Stimulated activated CD8-positive, alpha-beta memory T cell treated with anti-CD3 and anti-CD28 coated beads, Interleukin-7, amount 100 ng/mL, for 4 hours (primary cell): ENCODE measurements around the gene EIF4A2.
"Not testable (repeated sequence)": the region's sequence is repeated elsewhere in the genome, so short reads cannot be mapped to it uniquely, and the experiment has no call there.

Experiments
- DNase-seq, 2 donors: peaks; one replicate each; pipeline ENCODE4 v3.0.0-alpha.2; 2020; ENCODE audit warnings: low read depth in 2 of 2

Gene EIF4A2

DNA sequence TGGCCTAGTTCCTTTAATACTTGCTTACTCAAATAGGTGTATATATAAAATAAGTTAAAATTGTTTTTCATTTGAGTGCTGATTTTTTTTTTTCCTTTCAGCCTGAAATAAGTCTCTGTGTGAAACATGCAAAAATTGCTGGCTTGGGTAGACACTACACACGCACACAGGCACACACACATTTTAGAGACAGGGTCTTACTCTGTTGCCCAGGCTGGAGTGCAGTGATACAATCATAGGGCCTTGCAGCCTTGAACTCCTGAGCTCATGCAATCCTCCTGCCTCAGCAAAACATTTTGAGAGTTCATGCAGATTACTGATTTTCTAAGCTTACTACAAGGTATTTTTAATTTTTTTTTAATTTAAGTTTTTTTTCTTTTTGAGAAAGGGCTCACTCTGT, 35.6 kb downstream of the EIF4A2 start:
- no peak for DNase-seq

DNA sequence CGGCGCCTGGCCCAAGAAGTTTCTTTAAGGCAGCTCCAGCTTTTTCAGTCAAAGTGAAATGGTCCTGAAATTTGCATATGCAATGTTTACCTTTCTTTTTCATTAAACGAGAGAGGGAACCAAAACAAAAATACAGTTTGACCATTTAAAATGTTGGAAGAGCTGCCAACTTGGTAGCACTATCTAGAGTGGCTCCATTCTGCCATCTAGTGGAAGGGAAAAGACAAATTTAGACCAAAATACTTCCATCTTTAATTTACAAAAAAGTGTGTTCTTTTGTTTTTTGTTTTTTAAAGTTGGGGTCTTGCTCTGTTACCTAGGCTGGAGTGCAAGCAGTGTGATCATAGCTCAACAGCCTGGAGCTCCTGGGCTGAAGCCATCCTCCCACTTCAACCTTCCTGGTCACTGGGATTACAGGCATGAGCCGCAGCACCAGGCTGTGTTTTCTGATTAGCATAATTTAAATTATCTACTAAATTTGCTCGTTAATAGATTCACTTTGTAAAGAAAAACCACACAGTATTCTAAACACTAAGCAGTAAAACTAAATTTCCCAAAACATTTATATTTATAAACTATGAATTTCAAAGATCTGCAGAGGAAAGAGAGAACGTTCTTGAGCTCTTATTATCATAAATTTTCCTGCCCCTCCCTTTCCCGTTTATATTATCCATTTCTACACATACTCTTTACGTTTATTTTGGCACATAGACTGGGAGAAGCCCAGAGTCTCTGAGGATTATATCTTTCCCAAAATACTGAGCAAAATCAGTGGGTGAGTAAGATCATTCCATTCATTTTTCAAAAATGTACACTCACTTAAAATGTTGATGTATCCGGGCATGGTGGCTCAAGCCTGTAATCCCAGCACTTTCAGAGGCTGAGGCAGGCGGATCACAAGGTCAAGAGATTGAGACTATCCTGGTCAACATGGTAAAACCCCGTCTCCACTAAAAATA, 38.3 kb downstream of the EIF4A2 start:
- DNase-seq: no peak

DNA sequence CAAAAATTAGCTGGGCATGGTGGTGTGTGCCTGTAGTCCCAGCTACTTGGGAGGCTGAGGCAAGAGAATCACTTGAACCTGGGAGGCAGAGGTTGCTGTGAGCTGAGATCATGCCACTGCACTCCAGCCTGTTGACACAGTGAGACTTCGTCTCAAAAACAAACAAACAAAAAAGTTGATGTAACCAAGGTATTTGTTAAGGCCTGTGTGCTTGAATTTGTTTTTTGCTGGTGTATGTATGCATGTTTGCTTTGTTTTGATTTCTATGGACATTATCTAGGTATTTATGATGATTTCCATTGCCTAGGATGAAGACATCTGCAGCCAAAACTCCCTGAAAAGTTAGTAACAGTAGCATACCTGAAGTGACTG, 39.0 kb downstream of the EIF4A2 start:
- DNase-seq: not testable (repeated sequence)

DNA sequence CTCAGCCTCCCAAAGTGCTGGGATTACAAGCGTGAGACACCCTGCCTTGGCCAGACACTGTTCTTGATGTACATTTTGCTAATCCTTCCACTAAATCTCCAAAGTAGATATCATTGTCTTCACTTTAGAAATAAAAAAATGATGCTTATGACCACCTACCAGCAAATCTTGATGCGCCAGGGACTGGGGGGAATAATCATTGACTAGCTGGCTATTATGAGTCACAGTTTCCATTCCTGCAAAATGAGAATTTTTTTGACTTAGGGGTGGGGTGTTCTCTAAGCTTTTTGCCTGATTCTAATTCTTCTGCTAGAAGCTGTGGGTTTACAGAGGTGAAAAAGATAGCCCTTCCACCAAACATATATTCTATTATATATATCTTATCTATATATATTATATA, 40.0 kb downstream of the EIF4A2 start:
- DNase-seq: no peak

DNA sequence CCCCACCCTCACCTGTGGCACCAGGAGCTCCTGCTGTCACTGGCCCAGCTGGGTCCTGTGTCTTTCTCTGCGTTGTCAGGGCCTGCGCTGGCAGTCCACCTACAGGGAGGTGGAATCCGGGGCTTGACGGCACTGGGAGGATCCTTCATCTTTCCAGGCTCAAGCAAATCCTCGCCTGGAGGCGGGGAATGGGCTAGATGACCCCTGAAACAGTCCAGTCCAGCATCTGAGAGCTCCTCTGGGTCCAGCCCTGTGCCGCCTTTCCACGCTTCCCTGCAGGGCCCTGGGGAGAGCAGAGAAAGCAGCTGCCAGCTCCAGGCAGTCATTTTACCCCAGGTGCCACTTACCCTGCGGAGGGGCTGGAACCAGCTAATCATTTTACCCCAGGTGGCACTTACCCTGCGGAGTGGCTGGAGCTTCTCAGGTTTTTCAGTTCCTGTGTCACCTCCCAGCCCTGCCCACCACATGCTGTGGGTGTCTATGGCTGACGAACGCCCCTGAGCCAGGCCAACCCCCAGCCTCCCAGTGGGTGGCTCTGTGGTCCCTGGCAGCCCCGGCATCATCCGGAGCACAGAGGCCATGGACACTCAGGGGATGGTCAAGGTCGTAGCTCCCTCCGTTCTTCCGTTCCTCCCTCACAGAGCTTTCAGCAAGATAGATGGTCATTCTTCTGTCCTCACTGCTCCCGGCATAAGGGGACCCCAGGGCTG, 41.2 kb downstream of the EIF4A2 start:
- no peak for DNase-seq

DNA sequence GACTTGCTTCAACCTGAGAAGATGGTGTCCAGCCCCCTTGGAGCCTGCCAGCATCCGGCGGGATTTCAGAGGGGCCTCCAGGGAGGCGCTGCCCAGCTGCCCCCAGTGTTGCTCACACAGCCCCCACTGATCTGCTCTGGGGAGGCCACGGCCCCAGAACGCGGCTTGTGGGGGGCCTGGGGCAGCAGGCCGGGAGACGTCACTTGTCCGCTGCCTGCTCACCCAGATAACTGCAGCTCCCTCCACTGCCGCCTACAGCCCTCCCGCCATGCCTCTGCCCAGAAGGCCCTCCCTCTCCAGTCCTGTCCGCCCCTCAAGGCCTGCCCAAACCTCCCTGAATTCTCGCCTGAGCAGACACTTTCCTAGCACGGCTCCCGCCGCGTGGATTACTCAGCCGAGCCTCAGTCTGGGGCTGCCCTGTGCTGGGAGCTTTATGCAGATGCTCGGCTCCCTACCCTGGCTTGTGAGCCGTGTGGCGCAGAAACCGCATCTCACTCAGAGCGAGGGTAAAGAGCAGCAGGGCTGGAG, 42.0 kb downstream of the EIF4A2 start:
- peak in 1 of 2 donors; percentile 21 for DNase-seq

DNA sequence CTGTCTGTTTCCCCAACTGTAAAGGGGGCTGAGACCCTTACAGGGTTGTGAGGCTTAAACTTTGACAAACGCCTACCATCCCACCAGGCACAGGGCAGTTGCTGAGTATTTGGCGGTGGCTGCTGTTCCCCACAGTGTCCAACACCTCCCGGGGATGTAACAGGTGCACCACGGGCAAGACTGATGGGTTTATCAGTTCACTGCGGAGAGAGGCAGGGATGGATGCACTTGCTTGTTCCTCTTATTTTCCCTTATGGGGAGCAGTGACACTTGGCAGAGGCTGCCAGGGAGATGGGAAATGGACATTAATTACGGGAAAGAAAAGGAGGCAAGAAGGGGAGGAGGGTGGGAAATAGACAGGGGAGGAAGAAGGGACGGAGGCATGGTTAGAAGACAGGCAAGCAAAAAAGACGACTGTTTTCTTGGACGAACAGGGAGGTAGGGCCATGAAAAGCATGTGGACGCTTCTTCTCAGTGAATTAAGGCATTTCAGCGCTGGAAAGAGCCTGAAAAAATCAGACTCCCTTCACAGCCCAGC, 42.6 kb downstream of the EIF4A2 start:
- DNase-seq: no peak

DNA sequence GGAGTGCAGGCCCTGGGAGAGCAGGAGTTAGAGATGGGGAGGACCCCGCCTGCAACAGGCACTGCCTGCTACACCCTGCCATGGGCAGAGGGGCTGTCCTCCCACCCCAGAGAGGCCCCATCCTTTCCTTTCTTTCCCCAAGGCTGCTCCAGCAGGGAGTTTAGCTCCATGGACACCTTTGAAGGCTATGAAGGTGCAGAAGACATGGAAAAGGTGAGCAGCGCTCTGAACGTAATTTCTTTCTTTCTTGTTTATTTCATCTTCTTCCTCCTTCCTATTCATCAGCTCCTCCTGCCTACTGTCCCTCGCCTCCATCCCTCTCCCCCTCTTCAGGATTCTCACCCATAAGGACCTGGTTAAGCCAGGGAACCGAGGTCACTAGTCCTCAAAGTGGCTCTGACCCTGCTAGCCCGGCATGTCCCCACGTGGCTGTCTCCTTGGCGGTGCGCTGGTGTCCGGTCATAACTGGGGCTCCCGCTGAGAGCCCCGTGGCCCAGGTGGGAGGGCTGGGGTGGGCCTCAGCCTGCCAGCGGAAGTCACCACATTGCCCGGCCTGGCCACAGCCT, 43.1 kb downstream of the EIF4A2 start:
- no peak for DNase-seq

DNA sequence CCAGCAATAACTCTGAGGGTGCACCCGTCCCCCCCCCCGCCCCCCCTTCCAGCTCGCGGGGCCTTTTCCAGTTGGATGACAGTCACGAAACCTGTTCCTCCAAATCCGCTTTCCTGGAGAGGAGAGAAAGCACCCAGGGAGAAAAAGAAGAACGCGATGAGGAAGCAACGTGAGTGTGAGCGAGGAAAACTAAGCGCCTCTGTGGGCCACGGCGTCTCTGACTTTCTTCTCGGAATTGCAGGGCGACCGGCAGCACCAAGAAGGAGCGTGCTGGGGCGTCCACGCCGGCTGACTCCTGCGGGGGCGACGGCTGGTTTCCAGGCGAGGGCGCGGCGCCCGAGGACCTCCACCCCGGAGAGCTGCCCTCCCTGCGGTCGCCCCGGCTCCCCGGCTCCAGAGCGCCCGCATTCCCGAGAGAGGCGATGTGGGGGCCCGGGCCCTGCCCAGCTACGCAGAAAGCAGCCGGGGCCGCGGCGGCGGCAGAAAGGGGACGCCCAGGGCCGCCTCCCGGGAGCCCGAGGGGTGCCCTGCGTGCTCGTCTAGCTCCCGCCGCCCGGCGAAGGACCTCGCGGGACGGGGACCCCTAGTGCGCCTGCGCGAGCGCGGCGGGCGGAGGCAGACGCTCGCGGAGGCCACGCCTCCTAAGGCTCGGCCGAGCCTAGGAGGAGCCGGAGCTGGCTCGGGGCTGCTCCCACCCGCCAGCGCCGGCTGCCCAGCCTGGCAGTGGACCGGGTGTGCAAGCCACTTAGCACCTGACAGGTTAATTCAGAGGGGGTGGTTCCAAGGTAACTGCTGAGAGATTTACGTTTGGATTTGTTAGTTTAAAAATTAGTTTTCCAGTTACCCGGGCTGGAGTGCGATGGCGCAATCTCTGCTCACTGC, 43.8 kb downstream of the EIF4A2 start:
- peak; percentile 59 to 82 for DNase-seq

DNA sequence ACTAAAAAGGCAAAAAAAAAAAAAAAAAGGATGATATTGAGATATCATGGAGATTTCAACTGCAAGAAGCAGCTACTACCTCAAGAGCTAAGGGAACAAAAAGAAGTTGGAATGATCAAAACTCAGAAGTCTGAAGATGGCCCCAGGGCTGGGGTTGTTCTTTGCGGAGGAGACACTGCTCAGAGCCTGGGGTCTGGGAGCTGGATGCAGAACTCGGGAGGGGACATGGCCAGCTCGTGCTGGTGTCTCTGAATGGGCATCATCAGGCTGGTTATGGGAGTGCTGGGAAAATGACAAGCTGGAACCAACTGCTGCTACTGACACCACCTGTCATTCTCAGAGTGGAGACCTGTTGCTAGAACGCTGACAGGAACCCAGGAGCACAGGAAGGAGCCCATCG, 45.0 kb downstream of the EIF4A2 start:
- DNase-seq: no peak

DNA sequence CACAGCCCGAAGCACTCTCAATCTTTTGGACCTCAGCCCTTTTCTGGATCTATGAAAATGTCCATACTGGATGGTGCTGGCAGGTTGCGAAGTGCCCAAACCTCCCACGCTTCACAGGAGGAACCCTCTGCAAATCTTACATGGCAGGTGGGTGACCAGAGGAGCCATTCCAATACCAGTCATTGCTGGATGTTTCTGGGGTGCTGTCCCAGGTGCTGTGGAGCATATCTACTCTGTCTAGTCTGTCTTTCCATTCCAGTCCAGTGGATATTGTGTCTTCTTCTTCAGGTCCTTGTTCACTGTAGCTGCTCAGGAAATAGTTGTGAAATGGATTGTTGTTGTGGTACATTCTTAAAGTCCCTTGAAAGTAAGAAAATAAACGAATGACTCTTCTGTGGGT, 48.4 kb downstream of the EIF4A2 start:
- no peak for DNase-seq

DNA sequence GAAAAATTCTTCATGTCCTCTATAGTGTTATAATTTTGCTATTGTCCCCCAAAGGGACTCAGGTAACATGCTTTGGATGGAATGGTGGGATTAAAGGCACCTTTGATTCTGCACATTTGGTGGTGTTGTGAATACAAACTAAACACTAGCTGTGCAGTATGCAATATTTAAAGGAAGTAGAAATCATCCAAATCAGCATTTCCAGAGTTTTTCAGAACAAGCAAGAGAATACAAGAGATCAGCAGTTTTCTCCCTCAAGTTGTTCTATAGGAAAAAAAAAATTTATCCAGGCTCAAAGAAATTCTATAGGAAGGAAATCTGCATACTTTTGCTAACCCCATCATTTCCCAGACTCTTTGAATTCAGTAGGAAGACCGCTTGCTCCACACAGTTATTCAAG, 48.9 kb downstream of the EIF4A2 start:
- no peak for DNase-seq
